H1 (cell line): ENCODE data around the gene GRAMD1B. TPM values are rescaled to one million over a fixed set of nuclear protein-coding genes. Genes with fewer than 3 reads are reported as not detected.

Source experiments
- CREB1 ChIP-seq: IDR thresholded peaks from 2 replicates; pipeline ENCODE4 v1.6.1; 2012; ENCODE audit warnings: inconsistent platforms
- RNF2 ChIP-seq: fragments of 200-900, 300-1000 bp; sonication (generic); IDR thresholded peaks from 2 replicates; pipeline ENCODE4 v1.7.1; 2016; ENCODE audit warnings: borderline replicate concordance, low read depth, mild to moderate bottlenecking, antibody characterized with exemption, low read length; ENCODE audit not compliant: poor library complexity, severe bottlenecking; ENCODE audit errors: missing control alignments
- SP4 ChIP-seq: IDR thresholded peaks from 2 replicates; pipeline ENCODE4 v1.6.1; 2012; ENCODE audit warnings: low read length, inconsistent platforms
- polyA plus RNA-seq, 7 experiments: library from polyadenylated mRNA; depleted of rRNA in 3 of 7; stranded (reverse) in 5 of 7; unstranded in 2 of 7; fragments of >200 nt in 5 of 7; fragments of 200-250 nt in 2 of 7; gene quantifications; 1 replicate in 5 of 7; 2 replicates in 1 of 7; 4 replicates in 1 of 7; pipeline versions ENCODE4 v1.2.1 to v1.2.3, GENCODE V29; 2011 to 2013; ENCODE audit warnings: missing spikeins in 2 of 7, mixed read lengths in 2 of 7
- total RNA-seq: library from RNA; stranded (reverse); fragmentation: NEBNext Ultra II Directional; extraction: Animal tissue kit (Norgen Biotek cat#: 25700); gene quantifications from 2 replicates; pipeline ENCODE4 v1.2.1, GENCODE V29; 2021

GRAMD1B gene
- total and polyA plus RNA-seq, 2 of the 8 experiments (the other 6 are each of a cell fraction or from before 2014, with no cell fraction given): 10.1 to 21.2 TPM

DNA sequence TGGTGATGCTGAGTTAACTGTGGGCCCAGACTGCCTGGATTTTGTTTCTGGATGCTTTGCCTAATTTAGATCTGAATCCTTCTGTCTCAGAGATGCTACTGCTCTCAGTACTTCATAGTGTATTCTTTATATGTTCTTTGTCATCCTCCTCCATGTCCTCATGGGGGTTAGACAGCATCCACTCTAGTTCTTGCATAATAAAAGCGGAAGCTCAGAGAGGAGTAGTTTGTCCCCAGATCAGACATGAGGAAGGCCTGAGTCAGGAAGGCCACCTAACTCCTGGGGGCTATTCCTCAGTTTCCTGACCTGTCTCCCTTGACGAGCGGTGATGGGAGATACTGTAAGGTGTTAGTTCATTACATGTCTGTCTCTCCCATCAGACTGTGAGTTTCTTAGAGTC, 134.2 kb downstream of the GRAMD1B start (continued):
- no peak for TF ChIP-seq CREB1
- TF ChIP-seq RNF2: no peak
- TF ChIP-seq SP4: no peak
